OCI-LY7 (cell line): Measurements from ENCODE around the gene SEMA3G. TPM values are rescaled to one million over a fixed set of nuclear protein-coding genes. Genes with fewer than 3 reads are reported as not detected.

Experiments
- BruUV-seq: library from RNA; stranded (reverse); fragments of 400-500 nt; replicated peaks from 2 replicates; lab custom pipeline; 2021; lab: Mats Ljungman, UMichigan
- CTCF ChIA-PET: fragments of 300-600 bp; sonication (Branson Sonifier 250); formaldehyde crosslinking; loops from one replicate; lab custom pipeline; 2022; ENCODE audit warnings: antibody characterized with exemption; ENCODE audit not compliant: unreplicated experiment; lab: Charles Lee
- POLR2A ChIA-PET: fragments of 300-600 bp; sonication (Branson Sonifier 250); formaldehyde crosslinking; loops from one replicate; lab custom pipeline; 2022; ENCODE audit warnings: antibody characterized with exemption; lab: Charles Lee
- DNase-seq: peaks from one replicate; pipeline ENCODE4 v3.0.0-alpha.2; 2015; ENCODE audit warnings: low spot score
- H2AFZ ChIP-seq: fragments of 200-600 bp; sonication (generic), shearing (Covaris generic); 2 replicates; pipeline ENCODE4 v1.6.1; 2014; ENCODE audit warnings: mild to moderate bottlenecking, antibody characterized with exemption, low read length, moderate library complexity
- H3K27ac ChIP-seq: fragments of 200-600 bp; sonication (generic); 2 replicates; pipeline ENCODE4 v1.5.1; 2014; ENCODE audit warnings: mixed run types, low read depth, mild to moderate bottlenecking, moderate library complexity, low read length, inconsistent platforms; ENCODE audit not compliant: poor library complexity, severe bottlenecking
- H3K36me3 ChIP-seq: fragments of 200-600 bp; sonication (generic); 2 replicates; pipeline ENCODE4 v1.6.1; 2014; ENCODE audit warnings: mild to moderate bottlenecking, antibody characterized with exemption, low read length, moderate library complexity, mixed read lengths; ENCODE audit not compliant: insufficient read depth
- H3K4me1 ChIP-seq: fragments of 200-600 bp; sonication (generic); 2 replicates; pipeline ENCODE4 v1.5.1; 2014; ENCODE audit warnings: mild to moderate bottlenecking, low read length; ENCODE audit not compliant: insufficient read depth, poor library complexity, severe bottlenecking
- H3K4me2 ChIP-seq: fragments of 200-600 bp; sonication (generic); 2 replicates; pipeline ENCODE4 v1.6.1; 2014; ENCODE audit warnings: mild to moderate bottlenecking, low read length
- H3K4me3 ChIP-seq: fragments of 200-600 bp; sonication (generic); 2 replicates; pipeline ENCODE4 v1.5.1; 2014; ENCODE audit warnings: mild to moderate bottlenecking, low read depth, low read length; ENCODE audit not compliant: poor library complexity, severe bottlenecking
- H3K79me2 ChIP-seq: fragments of 200-600 bp; sonication (generic); 2 replicates; pipeline ENCODE4 v1.6.1; 2016; ENCODE audit warnings: low read depth, mild to moderate bottlenecking, low read length, moderate library complexity, mixed read lengths; ENCODE audit not compliant: insufficient read depth
- H3K9me2 ChIP-seq: fragments of 200-600 bp; sonication (generic); 2 replicates; pipeline ENCODE4 v1.6.1; 2016; ENCODE audit warnings: mild to moderate bottlenecking, low read length, mixed read lengths; ENCODE audit not compliant: insufficient read depth
- H3K9me3 ChIP-seq: fragments of 200-600 bp; sonication (generic); 2 replicates; pipeline ENCODE4 v1.6.1; 2014; ENCODE audit warnings: mild to moderate bottlenecking, mixed run types, low read length, mixed read lengths
- H4K20me1 ChIP-seq: fragments of 200-600 bp; sonication (generic); 2 replicates; pipeline ENCODE4 v1.6.1; 2014; ENCODE audit warnings: mild to moderate bottlenecking, antibody characterized with exemption, low read length, moderate library complexity, mixed read lengths; ENCODE audit not compliant: insufficient read depth
- CTCF ChIP-seq: fragments of 200-600 bp; sonication (generic); conservative IDR thresholded peaks from 2 replicates; pipeline ENCODE4 v1.5.1; 2014; ENCODE audit warnings: mild to moderate bottlenecking, antibody characterized with exemption, low read length, moderate library complexity, mixed read lengths
- EZH2phosphoT487 ChIP-seq: fragments of 200-600 bp; sonication (generic); IDR thresholded peaks from 2 replicates; pipeline ENCODE4 v1.6.1; 2018; ENCODE audit warnings: low read depth, borderline replicate concordance, mild to moderate bottlenecking, mixed run types, antibody characterized with exemption, low read length, moderate library complexity, mixed read lengths
- intact Hi-C: fragments of 100-400 bp; cut with micrococcal nuclease; formaldehyde crosslinking; loops from one replicate; pipeline ENCODE4 v1.10.0; 2022; ENCODE audit not compliant: unreplicated experiment
- total RNA-seq, 2 experiments: library from RNA; depleted of rRNA in 1 of 2; stranded (reverse); fragments of >200 nt in 1 of 2; shearing (Covaris generic) in 1 of 2; gene quantifications; 2 replicates each; pipeline ENCODE4 v1.2.3, GENCODE V29; 2014 to 2022

SEMA3G gene
- total RNA-seq, 2 experiments from 2014 or later, result not detected

GRCh38 chr3:52493232-52494017 is 48.5 kb upstream of the SEMA3G start:
- H3K27ac ChIP-seq, result no peak overlapping the region
- ChIA-PET CTCF (no interaction called here), POLR2A (interaction anchor here (0.6 kb wide), 1 partner anchor 22 kb away, joined by 4 read pairs; no protein-coding TSS in a partner anchor)
- H3K4me1 ChIP-seq, result no peaks in the 10 kb centered on the region
- no peak overlapping the region for H2AFZ ChIP-seq
- no peak overlapping the region for H3K4me3 ChIP-seq
- TF ChIP-seq CTCF (no peak), EZH2phosphoT487 (no peak)
- H3K9me2 ChIP-seq, result no peaks in the 10 kb centered on the region
- no peaks in the 10 kb centered on the region for H3K9me3 ChIP-seq
- H3K79me2 ChIP-seq, result no peaks in the 10 kb centered on the region
- no peaks in the 10 kb centered on the region for H4K20me1 ChIP-seq
- no peak overlapping the region for H3K4me2 ChIP-seq
- H3K36me3 ChIP-seq, result peaks cover 40% of the 10 kb centered on the region; the same call in 1 of the 2 replicates
- intact Hi-C loops, result no loop called here
- no TSS peak for BruUV-seq
- DNase-seq, result no peak

- Histone ChIP-seq H3K4me2 (no peak overlapping the region), H3K79me2 (no peaks in the 10 kb centered on the region), H3K27ac (no peak overlapping the region), H3K9me2 (no peaks in the 10 kb centered on the region), H3K36me3 (peaks cover 52% of the 10 kb centered on the region; the same call in 1 of the 2 replicates), H4K20me1 (no peaks in the 10 kb centered on the region), H3K9me3 (no peaks in the 10 kb centered on the region), H2AFZ (no peak overlapping the region), H3K4me3 (no peak overlapping the region), H3K4me1 (no peaks in the 10 kb centered on the region)
- TF ChIP-seq EZH2phosphoT487, result no peak
- TF ChIP-seq CTCF, result no peak
- no TSS peak for BruUV-seq
- DNase-seq, result no peak
- ChIA-PET POLR2A (no interaction called here), CTCF (interaction anchor here (0.5 kb wide), 1 partner anchor 161 kb away, joined by 3 read pairs; no protein-coding TSS in a partner anchor)
- intact Hi-C loops, result no loop called here
Measured at GRCh38 chr3:52492059-52492458, 47.2 kb upstream of the SEMA3G start.
